HCT116 (cell line): Measurements from ENCODE around the gene EIF2B2. TPM values are rescaled to one million over a fixed set of nuclear protein-coding genes. Genes with fewer than 3 reads are reported as not detected.

Source experiments
- ATAC-seq: fragments of 200-7000 bp; cut with Tn5 transposase; 2 replicates; pipeline ENCODE4 v1.9.1; 2020; ENCODE audit warnings: mild to moderate bottlenecking, moderate library complexity
- BruUV-seq: library from RNA; stranded (reverse); fragments of 400-500 nt; replicated peaks from 2 replicates; lab custom pipeline; 2021; lab: Mats Ljungman, UMichigan
- CTCF ChIA-PET: fragments of 300-600 bp; sonication (Branson Sonifier 250); formaldehyde crosslinking; loops from one replicate; lab custom pipeline; 2021; ENCODE audit warnings: antibody characterized with exemption; lab: Charles Lee
- POLR2A ChIA-PET: fragments of 300-600, 350-600 bp; sonication (Branson Sonifier 250); formaldehyde crosslinking; loops from one replicate; lab custom pipeline; 2021; ENCODE audit warnings: antibody characterized with exemption; lab: Charles Lee
- RAD21 ChIA-PET, 2 experiments: fragments of 300-600 bp; sonication (Branson Sonifier 250); formaldehyde crosslinking; loops; one replicate each; lab custom pipeline; 2023; ENCODE audit warnings: low total read pairs in 2 of 2; ENCODE audit not compliant: uncharacterized antibody in 2 of 2, unreplicated experiment in 2 of 2, low non-redundant PET in 1 of 2; lab: Charles Lee
- DNase-seq: peaks from one replicate; pipeline ENCODE4 v3.0.0-alpha.2; 2010; ENCODE audit warnings: low read depth, low spot score
- H2AFZ ChIP-seq: fragments of 200-600 bp; shearing (Covaris generic), sonication (generic); 2 replicates; pipeline ENCODE4 v1.6.1; 2017; ENCODE audit warnings: low read depth, mixed run types, mixed read lengths, antibody characterized with exemption, low read length; ENCODE audit not compliant: poor library complexity, severe bottlenecking
- H3K27ac ChIP-seq: 2 replicates; pipeline ENCODE4 v1.5.1; 2012; ENCODE audit warnings: low read depth, low read length
- H3K27me3 ChIP-seq: fragments of 200-600 bp; sonication (generic); 2 replicates; pipeline ENCODE4 v1.6.1; 2016; ENCODE audit warnings: mixed run types, low read length, mixed read lengths; ENCODE audit not compliant: insufficient read depth
- H3K36me3 ChIP-seq, 2 experiments: fragments of 200-500 bp in 1 of 2; fragments of 200-600 bp in 1 of 2; sonication (Bioruptor generic) in 1 of 2; sonication (generic) in 1 of 2; 2 replicates each; pipeline versions ENCODE4 v1.5.1 to v1.6.1; 2014 to 2016; ENCODE audit warnings: low read length in 2 of 2, inconsistent platforms in 1 of 2, mixed read lengths in 1 of 2, mixed run types in 1 of 2; ENCODE audit not compliant: insufficient read depth in 2 of 2, control insufficient read depth in 1 of 2
- H3K4me1 ChIP-seq, 2 experiments: fragments of 200-600 bp in 1 of 2; sonication (generic) in 1 of 2; 2 replicates each; pipeline versions ENCODE4 v1.5.1 to v1.6.1; 2012 to 2017; ENCODE audit warnings: low read length in 2 of 2, inconsistent platforms in 1 of 2, mild to moderate bottlenecking in 1 of 2, mixed read lengths in 1 of 2, mixed run types in 1 of 2, moderate library complexity in 1 of 2; ENCODE audit not compliant: insufficient read depth in 2 of 2, control insufficient read depth in 1 of 2
- H3K4me2 ChIP-seq: fragments of 200-600 bp; sonication (generic); 2 replicates; pipeline ENCODE4 v1.6.1; 2017; ENCODE audit warnings: mixed run types, low read length, mixed read lengths
- H3K4me3 ChIP-seq, 2 experiments: fragments of 200-600 bp in 1 of 2; sonication (generic) in 1 of 2; replicated peaks in 1 of 2; 2 replicates each; pipeline ENCODE4 v1.5.1; 2011 to 2016; ENCODE audit warnings: low read length in 2 of 2, control low read depth in 1 of 2, low read depth in 1 of 2, mild to moderate bottlenecking in 1 of 2, mixed read lengths in 1 of 2, mixed run types in 1 of 2
- H3K79me2 ChIP-seq: fragments of 200-600 bp; sonication (generic); 2 replicates; pipeline ENCODE4 v1.6.1; 2017; ENCODE audit warnings: mild to moderate bottlenecking, mixed run types, low read length, moderate library complexity, mixed read lengths; ENCODE audit not compliant: insufficient read depth
- H3K9ac ChIP-seq: fragments of 200-600 bp; sonication (generic); 2 replicates; pipeline ENCODE4 v1.6.1; 2016; ENCODE audit warnings: low read length, mixed read lengths
- H3K9me2 ChIP-seq: fragments of 200-600 bp; sonication (generic), shearing (Covaris generic); 2 replicates; pipeline ENCODE4 v1.6.1; 2017; ENCODE audit warnings: mixed run types, mild to moderate bottlenecking, moderate library complexity; ENCODE audit not compliant: insufficient read depth
- H3K9me3 ChIP-seq, 2 experiments: fragments of 200-500 bp in 1 of 2; fragments of 200-600 bp in 1 of 2; sonication (Bioruptor generic) in 1 of 2; sonication (generic) in 1 of 2; 2 replicates each; pipeline ENCODE4 v1.6.1; 2014 to 2017; ENCODE audit warnings: low read length in 2 of 2, mixed read lengths in 2 of 2, inconsistent platforms in 1 of 2, low read depth in 1 of 2, mild to moderate bottlenecking in 1 of 2, mixed run types in 1 of 2, moderate library complexity in 1 of 2; ENCODE audit not compliant: control insufficient read depth in 1 of 2, insufficient read depth in 1 of 2
- H4K20me1 ChIP-seq: fragments of 200-600 bp; sonication (generic), shearing (Covaris generic); 2 replicates; pipeline ENCODE4 v1.6.1; 2017; ENCODE audit warnings: mixed run types, mild to moderate bottlenecking, moderate library complexity; ENCODE audit not compliant: insufficient read depth
- ATF3 ChIP-seq: IDR thresholded peaks from 2 replicates; pipeline ENCODE4 v1.6.1; 2012
- ELF1 ChIP-seq: IDR thresholded peaks from 2 replicates; pipeline ENCODE4 v1.6.1; 2012; ENCODE audit warnings: low read depth, borderline replicate concordance
- EZH2phosphoT487 ChIP-seq: fragments of 200-600 bp; IDR thresholded peaks from 2 replicates; pipeline ENCODE4 v1.6.1; 2018; ENCODE audit warnings: antibody characterized with exemption, borderline replicate concordance
- POLR2A ChIP-seq: IDR thresholded peaks from 2 replicates; pipeline ENCODE4 v1.7.0; 2011; ENCODE audit warnings: borderline replicate concordance; ENCODE audit not compliant: insufficient read depth, insufficient read length; ENCODE audit errors: extremely low read depth
- POLR2AphosphoS5 ChIP-seq: IDR thresholded peaks from 2 replicates; pipeline ENCODE4 v1.6.1; 2011; ENCODE audit warnings: mild to moderate bottlenecking, low read depth, low read length, moderate library complexity
- RAD21 ChIP-seq: IDR thresholded peaks from 2 replicates; pipeline ENCODE4 v1.6.1; 2012; ENCODE audit warnings: low read depth, mild to moderate bottlenecking
- SIN3A ChIP-seq: IDR thresholded peaks from 2 replicates; pipeline ENCODE4 v1.6.1; 2012; ENCODE audit warnings: low read depth
- TCF7L2 ChIP-seq: IDR thresholded peaks from 2 replicates; pipeline ENCODE4 v1.7.0; 2011; ENCODE audit warnings: borderline replicate concordance, inconsistent platforms; ENCODE audit not compliant: insufficient read depth, insufficient read length; ENCODE audit errors: extremely low read depth
- ZFX ChIP-seq: fragments of 450-650 bp; IDR thresholded peaks from 2 replicates; pipeline ENCODE4 v1.6.1; 2017
- ZNF274 ChIP-seq: fragments of 200-500 bp; sonication (Bioruptor generic); IDR thresholded peaks from 2 replicates; pipeline ENCODE4 v1.6.1; 2014; ENCODE audit warnings: mild to moderate bottlenecking, low read depth, low read length, inconsistent platforms
- intact Hi-C: fragments of 100-400 bp; cut with micrococcal nuclease; formaldehyde crosslinking; loops from 2 replicates; pipeline ENCODE4 v1.10.0; 2022
- total RNA-seq: library from RNA; stranded (reverse); gene quantifications from one replicate; pipeline ENCODE4 v1.2.1, GENCODE V29; 2021; ENCODE audit not compliant: unreplicated experiment
- TF ChIP-seq, protein P1 (sequence below): IDR thresholded peaks from 2 replicates; pipeline ENCODE4 v1.6.1; 2012

The EIF2B2 gene
- total RNA-seq, 1 experiment from 2014 or later = 54.8 TPM

DNA sequence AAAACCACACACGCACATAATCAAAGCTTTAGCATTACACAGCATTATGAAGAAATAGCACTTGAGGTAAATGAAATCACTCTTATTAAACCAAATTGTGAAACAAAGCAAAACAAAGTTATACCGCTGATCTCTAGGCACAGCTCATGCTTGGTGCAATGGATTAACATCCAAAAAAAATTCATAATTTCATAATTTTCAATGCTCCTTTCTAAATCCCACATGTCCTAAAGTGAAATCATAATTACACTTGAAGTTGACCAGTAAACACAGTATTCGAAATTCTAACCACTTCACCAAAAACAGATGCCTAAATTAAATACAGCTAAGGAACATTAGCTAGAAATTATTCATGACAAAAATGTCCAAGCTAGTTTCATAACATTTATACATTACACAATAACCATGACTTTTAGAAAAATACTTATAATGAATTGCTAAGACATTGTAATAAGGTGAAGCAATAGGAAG lies 47.0 kb downstream of the EIF2B2 start:
- CTCF ChIA-PET = no interaction called here
- H2AFZ ChIP-seq = no peak overlapping the region
- no peak for ATAC-seq
- RAD21 ChIA-PET = no interaction called here
- H3K9me3 ChIP-seq = no peaks in the 10 kb centered on the region
- peaks cover 0 to 7% of the 10 kb centered on the region in 2 experiments; a peak in 2 of 4 replicates for H3K36me3 ChIP-seq
- H3K79me2 ChIP-seq = peaks cover 14% of the 10 kb centered on the region
- no peak overlapping the region for H3K9ac ChIP-seq
- H4K20me1 ChIP-seq = no peaks in the 10 kb centered on the region
- peaks cover 0 to 16% of the 10 kb centered on the region in 2 experiments; a peak in 3 of 4 replicates for H3K4me1 ChIP-seq
- intact Hi-C loops = no loop called here
- no peak overlapping the region for H3K4me2 ChIP-seq
- H3K27ac ChIP-seq = no peak overlapping the region
- no peak overlapping the region for H3K4me3 ChIP-seq
- TF ChIP-seq ZNF274 (no peak), ELF1 (no peak), POLR2A (no peak), RAD21 (no peak), EZH2phosphoT487 (no peak), TCF7L2 (no peak)
- no peaks in the 10 kb centered on the region for H3K27me3 ChIP-seq
- POLR2A ChIA-PET = interaction anchor here (1.4 kb wide), 1 partner anchor 20 kb away, joined by 3 read pairs; the partner anchor contains the start of gene ZC2HC1C
- TSS peak; percentile 39 for BruUV-seq
- no peak for DNase-seq
- H3K9me2 ChIP-seq = no peaks in the 10 kb centered on the region

DNA sequence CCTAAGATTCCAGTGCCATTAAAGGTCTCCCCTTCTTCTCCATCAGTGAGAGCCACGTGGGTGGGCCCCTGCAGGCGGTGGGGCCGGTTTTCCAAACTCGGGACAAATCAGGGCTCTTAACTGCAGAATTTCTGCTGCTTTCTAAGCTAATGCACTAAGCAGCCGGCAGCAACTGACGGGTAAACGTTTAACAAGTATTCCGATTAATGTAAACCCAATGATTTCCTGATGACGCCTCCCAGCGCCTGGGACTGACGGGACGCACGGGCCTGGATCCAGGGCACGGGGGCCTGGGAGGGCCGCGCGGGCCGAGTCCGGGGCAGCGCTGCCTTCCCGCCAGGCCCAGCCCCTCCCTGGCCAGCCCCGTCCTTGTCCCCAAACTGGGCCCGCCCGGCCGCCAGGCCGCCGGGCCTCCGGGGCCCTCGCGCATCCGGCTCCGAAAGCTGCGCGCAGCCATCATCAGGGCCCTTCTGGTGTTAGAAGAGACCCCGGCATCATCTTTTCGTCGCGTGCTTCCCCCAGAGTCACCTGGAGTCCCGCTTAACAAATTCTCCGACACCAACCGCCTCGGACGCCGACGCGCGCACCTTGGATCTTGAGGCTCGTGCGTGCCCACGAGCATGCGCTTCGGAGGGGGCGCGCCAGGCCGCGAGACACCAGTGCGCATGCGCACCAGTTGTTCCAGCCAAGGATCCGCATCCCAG lies 48.3 kb downstream of the EIF2B2 start, which contains the start of gene MLH3:
Gene MLH3, minus strand, starts transcription at position 616 of the 704 bp plus-strand sequence. CDS start 1,812 bp downstream, outside the sequence.
- Histone ChIP-seq H3K9ac (peak within 1 kb of the TSS; percentile 70), H4K20me1 (no peaks in the 10 kb centered on the region), H3K79me2 (peaks cover 22% of the 10 kb centered on the region), H3K36me3 (peaks cover 0 to 7% of the 10 kb centered on the region in 2 experiments; a peak in 2 of 4 replicates), H3K4me3 (peak within 1 kb of the TSS; percentile 50 to 59), H3K27ac (peak within 1 kb of the TSS; percentile 58), H3K9me3 (no peaks in the 10 kb centered on the region), H3K9me2 (no peaks in the 10 kb centered on the region), H3K27me3 (no peaks in the 10 kb centered on the region), H2AFZ (peak within 1 kb of the TSS; percentile 71), H3K4me1 (peaks cover 0 to 16% of the 10 kb centered on the region in 2 experiments; a peak in 3 of 4 replicates), H3K4me2 (peak within 1 kb of the TSS; percentile 82)
- TF ChIP-seq ZFX (peak; percentile 98), ATF3 (no peak), TCF7L2 (no peak), POLR2AphosphoS5 (peak; percentile 76), SIN3A (no peak)
- TF ChIP-seq, protein P1, sequence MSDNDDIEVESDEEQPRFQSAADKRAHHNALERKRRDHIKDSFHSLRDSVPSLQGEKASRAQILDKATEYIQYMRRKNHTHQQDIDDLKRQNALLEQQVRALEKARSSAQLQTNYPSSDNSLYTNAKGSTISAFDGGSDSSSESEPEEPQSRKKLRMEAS = peak; percentile 97
- DNase-seq = peak; percentile 65
- intact Hi-C loops = no loop called here
- RAD21 ChIA-PET = no interaction called here
- no TSS peak for BruUV-seq
- peak; percentile 88 for ATAC-seq
- POLR2A ChIA-PET = no interaction called here
- CTCF ChIA-PET = interaction anchor here (0.9 kb wide), 1 partner anchor 106 kb away, joined by 3 read pairs; no protein-coding TSS in a partner anchor
